HG03520 (cell line): ENCODE measurements around the gene ZFPM1.

Experiments
- ATAC-seq: cut with Tn5 transposase; IDR thresholded peaks from one replicate; pipeline ENCODE4 v1.9.1; 2021; ENCODE audit warnings: mild to moderate bottlenecking, moderate library complexity; ENCODE audit not compliant: unreplicated experiment

The ZFPM1 gene

DNA sequence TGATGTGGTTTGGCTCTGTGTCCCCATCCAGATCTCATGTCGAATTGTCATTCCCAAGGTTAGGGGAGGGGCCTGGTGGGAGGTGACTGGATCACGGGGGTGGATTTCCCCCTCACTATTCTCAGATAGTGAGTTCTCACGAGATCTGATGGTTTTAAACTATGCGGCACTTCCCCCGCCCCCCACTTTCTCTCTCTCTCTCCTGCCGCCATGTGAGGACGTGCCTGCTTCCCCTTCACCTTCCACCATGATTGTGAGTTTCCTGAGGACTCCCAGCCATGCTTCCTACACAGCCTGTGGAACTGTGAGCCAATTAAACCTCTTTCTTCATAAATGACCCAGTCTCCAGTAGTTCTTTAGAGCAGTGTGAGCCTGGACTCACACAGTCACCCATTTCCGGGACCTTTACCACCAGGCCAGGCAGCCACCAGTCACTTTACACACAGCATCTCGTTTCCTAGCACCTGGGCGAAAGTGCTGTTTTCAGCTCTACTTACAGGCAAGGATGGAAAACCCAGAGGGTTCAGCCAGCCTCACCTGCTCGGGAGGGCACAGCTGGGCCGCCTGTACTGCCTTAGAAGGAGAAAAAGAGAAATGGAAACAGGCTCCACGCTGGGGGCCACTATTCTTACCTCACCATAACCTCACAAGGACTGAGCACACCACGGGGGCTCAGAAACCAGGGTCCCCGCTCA lies 103.4 kb downstream of the ZFPM1 start:
- no peak for ATAC-seq

DNA sequence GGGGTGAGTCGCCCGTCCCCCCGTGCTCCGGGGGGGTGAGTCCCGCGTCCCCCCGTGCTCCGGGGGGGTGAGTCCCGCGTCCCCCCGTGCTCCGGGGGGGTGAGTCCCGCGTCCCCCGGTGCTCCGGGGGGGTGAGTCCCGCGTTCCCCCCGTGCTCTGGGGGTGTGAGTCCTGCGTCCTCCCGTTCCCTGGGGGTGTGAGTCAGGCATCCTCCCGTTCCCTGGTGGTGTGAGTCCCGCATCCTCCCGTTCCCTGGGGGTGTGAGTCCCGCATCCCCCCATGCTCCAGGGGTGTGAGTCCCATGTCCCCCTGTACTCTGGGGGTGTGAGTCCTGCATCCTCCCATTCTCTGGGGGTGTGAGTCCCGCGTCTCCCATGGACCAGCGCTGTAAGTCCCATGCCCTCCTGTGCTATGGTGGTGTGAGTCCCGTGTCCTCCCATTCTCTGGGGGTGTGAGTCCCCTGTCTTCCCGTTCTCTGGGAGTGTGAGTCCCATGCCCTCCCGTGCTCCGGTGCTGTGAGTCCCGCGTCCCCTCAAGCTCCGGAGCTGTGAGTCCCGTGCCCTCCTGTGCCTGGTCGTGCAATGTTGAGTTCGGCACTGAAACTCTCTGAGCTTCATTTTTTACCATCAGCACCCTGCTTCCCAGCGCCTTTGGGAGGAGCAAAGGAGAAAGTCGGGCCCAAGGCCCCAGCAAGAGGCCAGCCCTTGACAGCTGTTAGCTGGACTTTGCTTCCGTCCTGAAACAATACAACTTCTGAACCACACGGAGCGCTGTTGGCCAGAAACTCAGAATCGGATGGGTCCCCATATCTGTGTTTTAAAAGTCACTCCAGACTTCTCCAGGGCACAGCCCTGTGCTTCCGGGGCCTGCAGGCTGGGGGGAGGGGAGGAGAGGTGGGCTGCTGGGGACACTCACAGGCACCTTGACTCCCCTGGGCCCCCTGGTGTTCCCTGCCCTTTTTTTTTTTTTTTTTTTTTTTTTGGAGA lies 105.7 kb downstream of the ZFPM1 start:
- ATAC-seq = no peak

DNA sequence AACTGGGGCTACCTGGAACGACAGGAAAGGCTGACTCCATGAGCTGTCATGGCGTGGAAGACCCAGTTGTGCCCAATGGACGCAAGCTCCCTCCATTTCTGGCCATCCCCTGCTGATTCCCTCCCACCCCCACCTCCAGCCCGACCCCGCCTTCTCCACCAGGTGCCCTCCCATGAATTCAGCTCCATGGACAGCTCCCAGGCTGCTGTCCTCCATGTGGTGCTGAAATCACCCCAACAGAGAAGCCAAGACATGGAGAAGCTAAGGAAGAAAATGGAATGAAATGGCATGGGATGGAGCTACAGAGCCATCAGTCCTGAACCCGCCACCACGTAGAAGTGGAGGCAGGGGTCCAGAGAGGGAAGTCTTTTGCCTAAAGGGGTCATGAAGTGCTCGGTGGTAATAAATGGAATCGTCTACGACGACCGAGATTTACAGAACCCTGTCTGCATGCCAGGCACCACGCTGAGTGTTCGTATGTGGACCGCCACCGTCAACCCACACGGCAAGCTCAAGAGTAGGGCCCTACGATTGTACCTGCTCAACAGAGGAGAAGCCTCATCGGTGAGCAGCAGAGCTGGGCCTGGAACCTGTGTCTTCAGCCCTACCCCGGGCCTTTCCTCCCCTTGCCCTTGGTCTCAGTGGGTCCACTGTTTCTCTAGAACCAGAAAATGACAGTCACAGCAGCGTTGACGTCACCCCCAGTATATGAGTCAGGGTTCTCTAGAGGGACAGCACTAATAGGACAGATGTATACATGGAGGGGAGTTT lies 107.8 kb downstream of the ZFPM1 start:
- ATAC-seq = no peak

DNA sequence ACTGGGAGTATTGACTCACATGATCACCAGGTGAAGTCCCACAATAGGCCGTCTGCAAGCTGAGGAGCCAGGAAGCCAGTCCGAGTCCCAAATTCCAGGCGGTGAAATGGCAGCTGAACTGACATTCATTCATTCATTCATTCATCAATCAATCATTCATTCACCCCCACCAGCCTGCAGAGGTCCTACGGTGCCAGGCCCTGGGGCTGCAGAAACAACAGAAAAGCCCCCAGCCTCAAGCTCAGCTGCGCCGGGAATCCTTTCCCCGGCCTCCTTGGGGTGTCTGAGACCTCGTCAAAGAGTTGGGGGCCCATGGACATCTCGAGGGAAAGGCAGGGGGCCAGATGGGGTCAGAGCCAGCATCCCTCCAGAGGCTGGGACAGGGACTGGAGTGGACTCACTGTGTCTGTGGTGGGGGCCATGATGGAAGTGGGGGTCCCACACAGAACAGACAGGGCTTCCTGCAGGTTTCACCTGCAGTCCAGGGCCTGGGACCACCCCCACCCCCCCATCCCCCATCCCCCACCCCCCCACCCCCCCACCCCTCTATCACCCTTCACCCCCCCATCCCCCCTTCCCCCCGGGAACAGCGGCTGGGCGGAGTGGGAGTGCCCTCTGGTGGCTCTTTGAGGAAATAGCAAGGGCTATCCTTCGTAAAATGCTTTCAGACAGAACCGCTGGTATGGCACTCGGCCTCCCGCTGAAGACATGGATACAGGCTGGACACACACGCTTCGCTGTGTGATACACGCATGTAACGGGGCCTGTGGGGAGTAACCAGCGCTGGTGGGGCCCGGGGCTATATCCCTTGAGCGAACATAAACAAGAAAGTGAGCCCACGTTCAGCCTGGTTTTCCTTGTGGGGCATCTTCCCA lies 108.6 kb downstream of the ZFPM1 start:
- no peak for ATAC-seq

DNA sequence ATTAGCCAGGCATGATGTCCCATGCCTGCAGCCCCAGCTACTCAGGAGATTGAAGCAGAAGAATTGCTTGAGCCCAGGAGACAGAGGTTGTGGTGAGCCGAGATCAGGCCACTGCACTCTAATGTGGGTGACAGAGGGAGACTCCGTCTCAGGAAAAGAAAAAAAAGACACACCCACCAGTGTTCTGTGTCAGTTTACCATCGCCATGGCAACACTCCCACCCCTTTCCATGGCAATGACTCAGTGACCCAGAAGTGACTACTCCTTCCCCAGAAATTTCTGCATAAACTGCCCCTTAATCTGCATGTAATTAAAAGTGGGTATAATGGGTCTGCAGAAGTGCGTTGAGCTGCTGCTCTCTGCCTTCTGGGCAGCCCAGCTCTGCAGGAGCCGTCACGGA lies 113.1 kb downstream of the ZFPM1 start:
- ATAC-seq = no peak

DNA sequence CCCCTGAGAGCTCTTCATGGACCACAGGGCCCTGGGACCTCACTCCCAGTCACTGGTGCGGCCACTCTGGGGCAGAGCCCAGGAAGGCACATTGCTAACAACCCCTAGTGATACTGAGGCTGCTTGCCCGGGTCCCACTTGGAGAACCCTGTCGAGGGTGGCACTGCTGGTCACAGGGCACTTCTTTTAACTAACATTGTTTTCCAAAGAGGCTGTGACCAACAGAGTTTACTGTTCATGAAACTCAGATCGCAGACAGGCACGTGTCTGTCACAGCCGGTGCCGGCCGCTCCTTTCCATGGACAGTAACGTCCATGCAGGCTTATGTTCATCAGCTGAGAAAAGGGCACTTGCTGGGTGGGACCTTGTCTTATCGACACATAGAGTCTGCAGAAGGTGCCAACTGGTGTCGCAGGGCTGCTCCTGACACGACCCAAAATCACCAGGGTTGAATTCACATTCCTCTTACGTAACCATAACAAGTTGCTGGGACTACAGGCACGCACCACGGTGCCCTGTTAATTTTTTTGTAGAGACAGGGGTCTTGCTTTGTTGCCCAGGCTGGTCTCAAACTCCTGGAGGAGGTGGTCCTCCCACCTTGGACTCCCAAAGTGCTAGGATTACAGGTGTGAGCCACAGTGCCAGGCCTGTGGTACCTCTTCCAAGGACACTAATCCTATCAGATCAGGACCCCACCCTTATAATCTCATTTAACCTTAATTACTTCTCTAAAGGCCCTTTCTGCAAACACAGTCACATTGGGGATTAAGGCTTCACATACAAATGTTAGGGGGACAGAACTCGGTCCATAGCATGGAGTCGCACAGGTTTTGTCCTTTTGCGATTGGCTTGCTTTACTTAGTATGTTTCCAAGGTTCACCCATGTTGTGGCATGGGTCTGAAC lies 115.9 kb downstream of the ZFPM1 start:
- ATAC-seq = no peak

DNA sequence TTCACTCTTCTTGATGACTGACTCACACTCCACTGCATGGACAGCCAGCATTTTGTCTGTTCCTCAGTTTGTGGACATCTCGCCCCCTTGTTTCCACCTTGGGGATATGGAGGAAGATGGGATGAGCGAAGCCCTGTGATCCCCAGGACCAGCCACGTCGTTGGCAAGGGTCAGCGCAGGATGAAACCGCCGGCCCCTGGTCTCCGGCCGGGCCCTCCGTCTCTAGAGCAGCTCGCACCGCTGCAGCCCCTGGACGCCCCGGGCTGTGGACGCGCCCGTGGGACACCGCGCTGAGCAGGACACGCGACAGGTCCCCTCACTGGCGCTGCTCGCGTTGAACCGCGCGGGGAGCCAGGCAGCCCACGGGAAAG lies 116.5 kb downstream of the ZFPM1 start:
- peak; percentile 17 for ATAC-seq

DNA sequence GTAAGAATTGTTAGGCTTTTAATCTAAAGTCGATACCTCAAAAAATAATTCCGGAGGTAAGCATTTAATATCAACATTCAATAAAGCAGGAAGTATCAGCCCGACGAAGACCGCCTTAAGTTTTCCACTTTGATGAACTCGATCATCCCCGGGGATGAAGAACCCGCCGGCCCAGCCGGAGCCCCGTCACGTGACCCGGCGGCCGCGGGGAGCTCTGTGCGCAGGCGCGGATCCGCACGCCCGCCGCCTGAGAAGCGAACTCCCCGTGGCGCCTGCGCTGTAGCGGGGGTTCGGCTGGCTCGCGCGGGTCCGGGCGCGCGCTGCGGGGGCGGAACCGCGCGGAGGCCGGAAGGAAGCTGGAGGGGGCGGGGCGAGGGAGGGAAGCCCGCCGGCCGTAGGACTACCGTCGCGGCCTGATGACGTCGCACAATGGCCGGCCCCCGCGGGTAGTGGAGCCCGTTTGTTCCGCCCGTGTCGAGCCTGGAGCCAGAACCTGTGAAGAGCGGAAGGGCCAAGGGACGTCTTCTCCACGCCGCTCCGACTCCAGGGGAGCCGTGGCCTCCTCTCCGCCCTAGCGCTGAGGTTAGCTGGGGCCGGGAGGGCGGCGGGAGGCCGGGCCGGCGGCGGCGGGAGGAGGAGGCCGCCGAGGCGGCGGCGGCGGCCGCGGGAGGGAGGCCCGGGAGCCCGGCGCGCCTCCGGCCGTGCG lies 117.1 kb downstream of the ZFPM1 start, which contains the start of gene ZC3H18:
Gene ZC3H18, plus strand, starts transcription at position 419 of the 706 bp plus-strand sequence. CDS start 6,721 bp downstream, outside the sequence.
- ATAC-seq = peak; percentile 66

DNA sequence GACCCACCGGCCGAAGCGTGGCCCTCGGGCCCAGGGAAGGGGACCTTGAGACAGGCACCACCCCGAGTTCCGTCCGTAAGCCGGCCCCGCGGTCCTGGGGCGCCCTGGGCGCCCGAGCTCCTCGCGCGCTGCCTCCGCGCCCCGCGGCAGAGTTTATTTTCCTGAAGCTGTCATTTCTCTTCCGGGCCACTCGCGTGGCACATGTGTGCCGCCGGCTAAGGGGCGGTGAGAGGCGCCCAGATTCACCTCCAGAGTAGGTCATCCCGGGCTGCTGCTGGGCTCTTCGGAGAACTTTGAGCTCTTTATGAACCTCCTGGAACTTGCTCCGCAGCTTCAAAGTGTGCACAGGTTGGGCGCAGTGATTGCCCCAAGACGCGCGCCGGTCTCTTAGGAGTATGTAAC lies 117.6 kb downstream of the ZFPM1 start:
- ATAC-seq = no peak

DNA sequence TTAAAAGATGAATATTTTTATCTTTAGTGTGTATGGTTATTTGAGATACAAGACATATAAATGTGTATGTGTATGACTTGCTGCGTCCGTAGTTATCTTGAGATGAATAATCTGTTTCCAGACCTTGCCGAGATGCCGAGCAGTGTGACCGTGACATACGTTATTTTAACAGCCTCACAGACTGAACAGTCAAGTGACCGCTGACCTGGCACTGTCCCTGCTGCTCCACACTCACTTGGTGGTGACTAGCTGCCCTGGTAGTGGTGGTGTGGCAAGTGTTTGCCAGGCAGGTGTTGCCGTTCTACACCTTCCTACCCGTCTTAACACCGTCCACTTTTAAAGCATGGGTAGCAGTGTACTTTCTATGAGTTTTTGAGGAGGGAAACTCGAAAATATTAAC lies 122.2 kb downstream of the ZFPM1 start:
- ATAC-seq = no peak

DNA sequence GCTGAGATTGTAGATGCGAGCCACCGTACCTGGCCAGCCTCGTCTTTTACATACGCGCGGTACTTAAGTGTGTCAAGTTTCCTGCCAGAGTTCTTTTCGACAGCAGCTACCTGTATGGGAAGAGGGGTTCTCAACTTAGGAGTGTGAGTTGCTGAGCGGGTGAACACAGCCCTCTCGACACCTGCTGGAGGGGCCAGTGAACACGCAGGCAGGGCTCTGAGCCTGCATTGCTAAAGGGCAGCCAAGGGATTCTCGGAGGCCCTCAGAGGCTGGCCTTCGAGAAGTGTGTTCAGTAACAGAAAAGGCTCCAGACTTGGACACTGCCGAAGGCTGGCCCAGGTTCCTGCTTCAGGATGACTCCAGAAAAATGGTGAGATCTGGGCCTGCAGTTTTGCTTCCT lies 123.2 kb downstream of the ZFPM1 start:
- no peak for ATAC-seq

DNA sequence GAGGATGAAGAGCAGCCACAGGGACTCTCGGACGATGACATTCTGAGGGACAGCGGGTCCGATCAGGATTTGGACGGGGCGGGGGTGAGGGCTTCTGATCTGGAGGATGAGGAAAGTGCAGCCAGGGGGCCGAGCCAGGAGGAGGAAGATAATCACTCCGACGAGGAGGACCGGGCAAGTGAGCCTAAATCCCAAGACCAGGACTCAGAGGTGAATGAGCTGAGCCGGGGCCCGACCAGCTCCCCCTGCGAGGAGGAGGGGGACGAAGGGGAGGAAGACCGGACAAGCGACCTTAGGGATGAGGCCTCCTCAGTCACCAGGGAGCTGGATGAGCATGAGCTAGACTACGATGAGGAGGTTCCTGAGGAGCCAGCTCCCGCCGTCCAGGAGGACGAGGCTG lies 124.1 kb downstream of the ZFPM1 start:
- ATAC-seq = no peak

DNA sequence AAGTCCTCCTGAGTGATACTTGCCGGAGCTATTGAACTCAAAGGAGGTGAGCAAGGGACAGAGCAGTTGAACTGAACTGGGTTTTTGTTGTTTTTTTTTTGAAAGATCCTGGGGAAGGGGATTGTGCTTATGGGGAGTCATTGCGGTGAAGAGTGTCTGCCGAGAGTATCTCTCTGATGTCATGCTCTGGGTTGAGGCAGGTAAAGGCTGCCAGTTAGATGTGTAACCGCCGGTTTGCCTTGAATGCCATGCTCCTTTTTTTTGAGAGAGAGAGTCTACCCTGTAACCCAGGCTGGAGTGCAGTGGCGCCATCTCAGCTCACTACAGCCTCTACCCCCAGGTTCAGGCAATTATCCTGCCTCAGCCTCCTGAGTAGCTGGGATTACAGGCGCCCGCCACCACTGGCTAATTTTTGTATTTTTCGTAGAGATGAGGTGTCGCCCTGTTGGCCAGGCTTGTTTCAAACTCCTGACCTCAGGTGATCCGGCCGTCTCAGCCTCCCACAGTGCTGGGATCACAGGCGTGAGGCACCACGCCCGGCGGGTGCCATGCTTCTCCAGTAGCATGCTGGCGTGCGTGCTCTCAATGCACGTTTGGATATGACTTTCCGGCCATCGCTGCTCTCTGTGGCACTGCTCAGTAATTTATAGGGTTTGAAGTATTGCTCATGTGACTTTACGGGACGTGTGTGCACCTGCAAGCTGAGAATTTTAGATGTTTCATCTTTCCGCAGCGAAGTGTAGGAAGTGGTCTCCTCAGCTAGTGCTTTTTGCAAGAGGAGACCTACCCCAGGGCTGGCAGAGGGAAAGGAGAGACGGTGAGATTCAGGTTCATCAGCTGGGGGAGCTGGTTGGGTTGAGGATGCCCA lies 125.6 kb downstream of the ZFPM1 start:
- no peak for ATAC-seq

DNA sequence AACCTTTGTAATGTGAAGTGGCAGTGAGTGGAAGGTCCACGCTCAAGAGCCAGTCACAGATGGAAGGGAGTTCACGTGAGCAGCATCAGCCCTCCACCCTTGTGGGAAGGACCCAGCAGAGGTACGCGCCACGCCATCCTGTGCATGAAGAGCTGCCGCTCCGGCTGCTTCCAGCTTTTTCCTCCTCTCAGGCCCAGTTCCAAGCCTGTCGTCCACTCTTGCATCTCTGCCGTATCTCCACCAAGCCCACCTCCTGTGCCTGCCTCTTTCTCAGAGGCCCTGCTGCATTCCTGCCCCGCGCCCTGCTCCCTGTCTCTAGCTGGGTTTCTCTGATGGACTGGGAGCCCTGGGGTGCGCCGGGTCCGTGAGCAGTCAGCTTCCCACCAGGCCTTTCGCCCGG lies 127.3 kb downstream of the ZFPM1 start:
- no peak for ATAC-seq

DNA sequence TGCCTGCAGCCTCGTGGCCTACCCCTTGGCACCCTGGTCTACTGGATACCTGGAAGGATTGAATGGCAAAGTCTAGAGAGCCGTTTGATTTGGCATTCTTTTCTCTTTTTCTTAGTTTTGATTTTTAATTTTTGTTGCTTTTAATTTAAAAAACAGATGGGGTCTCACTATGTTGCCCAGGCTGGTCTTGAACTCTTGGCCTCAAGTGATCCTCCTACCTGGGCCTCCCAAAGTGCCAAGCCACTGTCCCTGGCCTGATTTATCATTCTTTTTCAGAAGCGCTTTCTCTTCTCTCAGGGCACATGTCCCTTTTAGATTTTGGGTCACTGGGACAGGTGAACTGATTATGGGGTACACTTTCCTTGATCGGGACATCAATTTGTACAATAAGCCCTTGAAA lies 128.0 kb downstream of the ZFPM1 start:
- ATAC-seq = no peak

DNA sequence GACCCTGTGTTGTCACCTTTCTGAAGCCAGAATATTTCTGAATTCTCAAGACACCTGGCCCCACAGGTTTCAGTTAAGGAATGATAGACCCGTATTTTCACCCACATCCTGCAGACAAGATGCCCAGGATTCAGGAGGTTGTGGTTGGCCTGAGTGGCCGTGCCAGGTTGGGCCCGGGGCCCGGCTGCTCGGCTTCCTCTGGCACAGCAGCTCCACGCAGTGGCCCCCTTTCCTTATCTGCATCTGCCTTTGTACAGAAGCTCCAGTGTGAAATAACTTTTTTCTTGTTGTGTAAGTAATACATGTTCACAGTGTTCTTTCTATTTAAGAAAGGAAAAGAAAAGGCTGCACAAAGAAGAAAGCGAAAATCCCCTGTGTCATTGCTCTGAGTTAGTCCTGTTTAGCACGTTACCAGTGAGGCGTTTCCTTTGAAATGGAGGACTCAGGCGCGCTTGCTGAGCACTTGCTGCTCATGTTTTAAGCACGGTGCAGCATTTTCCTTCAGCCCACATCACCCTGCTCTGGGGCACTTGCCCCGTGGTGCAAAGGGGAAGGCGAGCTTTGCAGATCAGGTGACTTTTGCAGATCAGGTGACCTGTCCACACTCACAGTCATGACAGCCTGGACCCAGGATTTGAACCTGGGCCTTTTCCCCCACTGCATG lies 130.0 kb downstream of the ZFPM1 start:
- no peak for ATAC-seq

DNA sequence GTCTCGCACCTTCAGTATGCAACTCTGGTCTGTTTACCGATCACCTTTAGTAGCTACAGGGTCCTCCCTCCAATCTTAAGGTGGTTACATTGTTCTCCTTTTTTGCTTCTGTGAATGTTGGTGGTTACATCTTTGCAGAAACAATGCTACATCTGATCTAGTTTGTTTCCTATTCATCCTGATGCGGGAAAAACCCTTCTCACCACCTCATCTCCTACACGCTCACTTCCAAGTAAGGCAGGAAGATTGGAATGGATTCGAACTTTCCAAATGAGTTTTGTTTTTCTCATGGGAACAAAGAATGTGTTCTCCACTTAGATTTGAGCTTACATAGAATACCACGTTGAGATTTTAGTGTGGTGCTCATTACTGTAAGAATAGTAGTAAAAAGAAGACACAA lies 131.6 kb downstream of the ZFPM1 start:
- ATAC-seq = no peak
